ENCODE results near the gene NUDCD3.

DNA sequence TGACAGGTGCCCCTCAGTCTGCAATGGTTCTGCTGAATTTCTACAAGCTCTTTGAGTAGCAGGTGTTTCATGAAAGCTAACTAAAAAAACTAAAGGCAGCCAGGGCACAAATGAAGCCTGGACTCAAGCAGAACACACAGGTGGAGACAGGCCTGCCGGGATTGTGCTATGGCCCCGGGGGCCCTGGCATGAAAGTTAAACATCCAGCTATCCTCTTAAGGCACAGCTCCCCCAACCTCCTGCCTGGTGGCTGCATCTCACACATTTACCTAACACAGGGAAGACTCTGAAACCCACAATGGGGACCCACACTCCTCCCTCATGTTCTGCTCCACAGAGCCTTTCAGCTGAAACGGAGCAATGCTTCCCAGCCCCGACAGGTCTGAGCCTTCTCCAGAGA, 88.8 kb downstream of the NUDCD3 start:
- TF ChIP-seq, protein P1, sequence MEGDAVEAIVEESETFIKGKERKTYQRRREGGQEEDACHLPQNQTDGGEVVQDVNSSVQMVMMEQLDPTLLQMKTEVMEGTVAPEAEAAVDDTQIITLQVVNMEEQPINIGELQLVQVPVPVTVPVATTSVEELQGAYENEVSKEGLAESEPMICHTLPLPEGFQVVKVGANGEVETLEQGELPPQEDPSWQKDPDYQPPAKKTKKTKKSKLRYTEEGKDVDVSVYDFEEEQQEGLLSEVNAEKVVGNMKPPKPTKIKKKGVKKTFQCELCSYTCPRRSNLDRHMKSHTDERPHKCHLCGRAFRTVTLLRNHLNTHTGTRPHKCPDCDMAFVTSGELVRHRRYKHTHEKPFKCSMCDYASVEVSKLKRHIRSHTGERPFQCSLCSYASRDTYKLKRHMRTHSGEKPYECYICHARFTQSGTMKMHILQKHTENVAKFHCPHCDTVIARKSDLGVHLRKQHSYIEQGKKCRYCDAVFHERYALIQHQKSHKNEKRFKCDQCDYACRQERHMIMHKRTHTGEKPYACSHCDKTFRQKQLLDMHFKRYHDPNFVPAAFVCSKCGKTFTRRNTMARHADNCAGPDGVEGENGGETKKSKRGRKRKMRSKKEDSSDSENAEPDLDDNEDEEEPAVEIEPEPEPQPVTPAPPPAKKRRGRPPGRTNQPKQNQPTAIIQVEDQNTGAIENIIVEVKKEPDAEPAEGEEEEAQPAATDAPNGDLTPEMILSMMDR (IDR thresholded peaks at IDR 0.05) = no peak
- TF ChIP-seq POLR2AphosphoS5 (IDR thresholded peaks at IDR 0.05) = no peak
